ENCODE measurements around the gene LRRN4CL.

DNA sequence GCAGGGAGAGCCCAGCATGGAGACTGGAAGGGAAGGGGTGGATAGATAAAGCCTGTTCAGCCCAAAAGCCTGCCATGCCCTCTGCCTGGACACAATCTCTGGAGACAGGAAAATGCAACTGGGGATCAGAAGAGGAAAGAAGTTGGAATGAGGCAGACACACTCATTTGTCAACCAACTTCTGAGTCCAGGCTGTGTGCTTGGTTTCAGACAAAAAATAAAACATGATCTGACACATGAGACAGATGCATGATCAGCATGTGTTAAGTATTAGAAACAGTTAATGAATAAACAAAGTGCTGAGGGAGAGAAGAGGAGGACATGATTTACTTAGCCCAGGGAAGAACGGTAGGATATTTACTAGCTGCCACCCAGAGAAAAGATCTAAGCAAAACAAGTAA lies 839 bp downstream of the LRRN4CL start:
- TF ChIP-seq CTCF (IDR thresholded peaks at IDR 0.05; ENCODE audit: low read length) = no peak
- TF ChIP-seq EZH2 (optimal IDR thresholded peaks at IDR 0.05; ENCODE audit: low read depth, low read length) = no peak

All from MM.1S (cell line).